HTERT RPE-1 (cell line): Measurements from ENCODE around the gene PATJ.

Experiments
- in situ Hi-C: fragments of 300-500 bp; cut with MboI; formaldehyde crosslinking; loops from 4 replicates; pipeline ENCODE4 v1.14.3; 2020; ENCODE audit warnings: low sequenced_read_pairs

The PATJ gene

GRCh38 chr1:62084310-62084890, 342.1 kb downstream of the PATJ start:
- in situ Hi-C loops = no loop called here

GRCh38 chr1:62088439-62088838, 346.2 kb downstream of the PATJ start:
- in situ Hi-C loops = no loop called here

GRCh38 chr1:62089570-62089969, 347.3 kb downstream of the PATJ start:
- in situ Hi-C loops = no loop called here

GRCh38 chr1:62090016-62090415, 347.7 kb downstream of the PATJ start:
- in situ Hi-C loops = no loop called here

DNA sequence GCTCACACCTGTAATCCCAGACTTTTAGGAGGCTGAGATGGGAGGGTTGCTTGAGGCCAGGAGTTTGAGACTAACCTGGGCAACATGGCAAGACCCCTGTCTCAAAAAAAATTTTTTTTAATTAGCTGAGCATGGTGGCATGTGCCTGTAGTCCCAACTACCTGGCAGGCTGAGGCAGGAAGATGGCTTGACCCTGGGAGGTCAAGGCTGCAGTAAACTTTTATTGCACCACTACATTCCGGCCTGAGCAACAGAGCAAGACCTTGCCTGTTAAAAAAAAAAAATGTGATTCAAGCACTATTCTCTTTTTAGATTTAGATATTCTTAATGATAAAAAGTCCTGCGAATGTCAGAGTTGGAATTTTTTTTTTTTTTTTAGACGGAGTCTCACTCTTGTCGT, 349.8 kb downstream of the PATJ start:
- in situ Hi-C loops = no loop called here

- in situ Hi-C loops = no loop called here
Observed at GRCh38 chr1:62093261-62093660, 351.0 kb downstream of the PATJ start.

GRCh38 chr1:62097464-62097863, 355.2 kb downstream of the PATJ start:
- in situ Hi-C loops = no loop called here

DNA sequence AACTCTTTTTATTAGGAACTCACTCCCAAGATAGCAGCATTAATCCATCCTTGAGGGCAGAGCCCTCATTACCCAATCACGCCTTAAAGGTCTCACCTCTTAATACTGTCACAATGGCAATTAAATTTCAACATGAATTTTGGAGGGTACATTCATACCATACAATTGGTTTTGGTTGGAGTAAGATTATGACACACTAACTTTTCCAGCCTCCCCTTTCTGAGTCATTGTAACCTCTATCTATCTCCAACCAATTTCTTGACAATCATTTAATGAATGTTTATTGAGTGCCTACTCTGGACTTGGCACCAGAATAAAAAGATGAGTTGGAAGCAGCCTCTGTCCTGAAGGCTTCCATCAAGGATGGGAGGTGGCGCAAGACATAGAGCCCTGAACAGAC, 358.2 kb downstream of the PATJ start:
- in situ Hi-C loops = no loop called here

GRCh38 chr1:62103846-62104245, 361.6 kb downstream of the PATJ start:
- in situ Hi-C loops = no loop called here

DNA sequence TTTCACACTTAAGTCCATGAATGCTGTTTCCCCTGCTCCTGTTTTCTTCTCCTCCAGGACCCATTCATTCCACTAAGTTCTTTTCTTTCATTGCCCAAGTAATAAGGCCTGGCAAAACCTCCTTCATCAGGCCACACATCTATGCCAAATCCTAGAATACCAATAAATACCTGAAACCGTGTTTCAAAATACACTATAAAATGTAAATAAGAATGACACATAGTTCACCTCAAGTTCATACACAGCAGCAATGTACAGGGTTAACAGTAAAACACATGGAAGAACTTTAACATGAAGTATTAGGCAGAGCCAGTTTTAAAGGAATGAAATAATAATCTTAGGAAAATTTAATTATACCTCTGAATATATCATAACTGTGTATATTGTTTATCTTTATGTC, 365.6 kb downstream of the PATJ start:
- in situ Hi-C loops = no loop called here

DNA sequence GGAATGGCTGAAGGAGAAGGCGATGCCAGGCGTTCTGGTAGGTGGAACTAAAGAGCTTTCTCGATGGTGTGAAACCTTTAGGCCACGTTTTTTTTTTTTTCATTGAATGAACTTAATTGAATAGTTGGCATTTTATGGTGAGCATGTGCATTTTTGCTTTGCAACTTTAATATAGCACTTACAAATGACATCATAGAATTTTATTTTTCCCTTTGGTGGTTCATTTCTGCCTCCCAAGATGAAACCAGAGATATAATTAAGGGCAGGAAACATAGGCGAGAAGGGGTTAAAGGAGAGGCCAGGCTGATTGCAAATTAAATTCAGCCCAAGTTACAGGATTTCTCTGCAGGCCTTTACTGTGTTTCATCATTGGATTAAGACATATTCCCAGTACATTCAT, 366.8 kb downstream of the PATJ start:
- in situ Hi-C loops = no loop called here

GRCh38 chr1:62110198-62110817, 368.0 kb downstream of the PATJ start:
- in situ Hi-C loops = no loop called here

- in situ Hi-C loops = no loop called here
Observed at GRCh38 chr1:62111084-62111483, 368.8 kb downstream of the PATJ start.

DNA sequence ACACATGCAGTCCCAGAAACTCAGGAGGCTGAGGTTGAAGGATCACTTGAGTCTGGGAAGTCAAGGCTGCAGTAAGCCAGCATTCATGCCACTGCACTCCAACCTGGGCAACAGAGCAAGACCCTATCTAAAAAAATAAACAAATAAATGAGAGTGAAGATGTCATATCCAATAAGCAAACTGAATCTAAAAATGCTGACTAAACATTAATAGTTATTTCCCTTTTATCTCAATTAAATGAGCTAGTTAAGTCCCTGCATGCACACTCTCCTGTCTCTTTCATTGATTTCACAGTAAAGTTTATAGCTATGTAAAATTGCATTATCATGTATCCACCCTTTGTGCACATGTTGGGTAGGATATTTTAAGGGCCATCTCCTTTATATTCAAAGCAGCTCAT, 371.2 kb downstream of the PATJ start:
- in situ Hi-C loops = no loop called here

GRCh38 chr1:62117018-62117750, 374.9 kb downstream of the PATJ start:
- in situ Hi-C loops = no loop called here

GRCh38 chr1:62126579-62127290, 384.5 kb downstream of the PATJ start:
- in situ Hi-C loops = no loop called here

DNA sequence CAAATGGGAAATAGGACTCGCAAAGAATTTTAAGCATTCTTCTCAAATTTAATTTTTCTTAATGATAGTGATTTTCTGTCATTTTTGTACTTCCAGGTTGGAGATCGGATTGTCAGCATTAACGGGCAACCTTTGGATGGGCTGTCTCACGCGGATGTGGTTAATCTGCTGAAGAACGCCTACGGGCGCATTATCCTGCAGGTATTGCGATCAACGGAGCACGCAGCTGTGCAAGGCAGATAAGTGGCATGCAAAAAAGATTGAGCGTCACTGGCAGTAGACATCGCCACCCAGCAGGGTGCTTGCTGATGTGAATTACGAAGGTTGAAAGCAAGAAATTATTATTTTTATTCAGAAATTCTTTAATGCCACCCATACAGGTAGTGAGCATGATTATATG, 386.5 kb downstream of the PATJ start:
- in situ Hi-C loops = no loop called here

DNA sequence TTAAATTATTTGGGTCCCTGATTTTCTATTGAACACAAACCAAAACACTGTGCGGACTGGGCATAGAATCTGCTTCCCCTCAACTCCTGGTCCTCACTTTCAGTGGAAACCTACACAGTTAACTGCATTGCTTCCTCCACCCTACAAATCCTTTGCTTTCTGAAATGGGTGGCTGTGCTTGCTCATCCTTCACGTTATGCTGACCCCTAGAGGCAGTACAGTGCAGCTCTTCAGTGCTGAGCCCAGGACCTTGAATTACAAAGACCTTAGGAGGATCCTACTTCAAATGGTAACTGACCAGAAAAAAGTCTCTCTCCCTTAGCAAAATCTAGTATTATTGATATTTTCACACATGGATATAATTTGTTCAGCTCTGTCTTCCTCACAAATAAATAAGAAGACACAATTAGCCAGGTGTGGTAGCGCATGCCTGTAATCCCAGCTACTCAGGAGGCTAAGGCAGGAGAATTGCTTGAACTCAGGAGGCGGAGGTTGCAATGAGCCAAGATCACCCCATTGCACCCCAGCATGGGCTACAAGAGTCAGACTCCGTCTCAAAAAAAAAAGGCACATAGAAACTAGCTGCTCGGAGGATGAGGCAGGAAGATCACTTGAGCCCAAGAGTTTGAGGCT, 388.9 kb downstream of the PATJ start:
- in situ Hi-C loops = no loop called here

DNA sequence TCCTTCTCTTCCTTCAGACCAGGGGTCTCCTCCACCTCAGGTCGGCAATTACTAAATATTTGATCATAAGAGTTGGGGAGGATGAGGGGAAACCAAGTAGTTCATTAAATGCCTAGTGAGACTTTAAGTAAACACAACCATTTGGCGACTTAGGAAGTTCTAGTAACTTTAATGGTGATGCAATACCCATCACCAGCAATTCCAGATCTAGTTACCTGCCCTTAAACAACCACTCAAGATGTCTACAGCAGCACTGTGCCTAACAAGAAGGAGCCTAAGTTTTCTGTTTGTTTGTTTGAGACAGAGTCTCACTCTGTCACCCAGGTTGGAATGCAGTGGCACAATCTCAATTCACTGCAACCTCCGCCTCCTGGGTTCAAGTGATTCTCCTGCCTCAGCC, 395.7 kb downstream of the PATJ start:
- in situ Hi-C loops = no loop called here

GRCh38 chr1:62139410-62139809, 397.1 kb downstream of the PATJ start:
- in situ Hi-C loops = no loop called here

DNA sequence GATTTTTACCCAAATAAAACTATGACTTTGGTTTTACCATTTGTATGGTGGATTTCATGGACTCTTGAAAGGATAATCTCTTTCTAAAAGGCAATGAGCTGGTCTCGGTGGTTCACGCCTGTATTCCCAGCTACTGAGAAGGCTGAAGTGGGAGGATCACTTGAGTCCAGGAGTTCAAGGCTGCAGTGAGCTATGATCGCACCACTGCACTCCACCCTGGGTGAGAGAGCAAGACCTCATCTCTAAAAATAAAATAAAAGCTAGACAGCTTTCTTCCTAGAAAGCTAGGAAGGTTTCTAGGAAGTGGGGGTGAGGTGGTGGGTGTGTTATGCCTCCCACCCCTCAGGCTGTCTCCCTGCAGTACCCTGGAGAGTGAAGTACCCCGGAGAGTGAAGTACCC, 398.4 kb downstream of the PATJ start:
- in situ Hi-C loops = no loop called here
